GM18511 (cell line): ENCODE results near the gene ARHGAP29.

Experiments used
- ATAC-seq: cut with Tn5 transposase; IDR thresholded peaks from one replicate; pipeline ENCODE4 v1.9.1; 2021; ENCODE audit warnings: mild to moderate bottlenecking, moderate library complexity; ENCODE audit not compliant: unreplicated experiment

ARHGAP29 gene

GRCh38 chr1:94125551-94126514, 111.6 kb downstream of the ARHGAP29 start:
- no peak for ATAC-seq

- no peak for ATAC-seq
These were observed 112.8 kb downstream of the ARHGAP29 start for GRCh38 chr1:94124538-94124937.

GRCh38 chr1:94122201-94122970, 115.0 kb downstream of the ARHGAP29 start:
- no peak for ATAC-seq
